Lower leg skin (tissue), 4 donors: Measurements from ENCODE around the gene MRPL49. TPM values are rescaled to one million over a fixed set of nuclear protein-coding genes. Genes with fewer than 3 reads are reported as not detected.

Experiments used
- DNase-seq, 2 donors: peaks; one replicate each; pipeline ENCODE4 v3.0.0-alpha.2; 2019; ENCODE audit warnings: low spot score in 2 of 2
- H3K4me3 ChIP-seq: fragments of 200-600 bp; sonication (generic); 2 replicates; pipeline ENCODE4 v1.5.1; 2017; ENCODE audit warnings: mild to moderate bottlenecking, low read depth; ENCODE audit not compliant: poor library complexity, severe bottlenecking
- POLR2A ChIP-seq, 2 donors: fragments of 450-650 bp; IDR thresholded peaks; one replicate each; pipeline ENCODE4 v1.6.1; 2016 to 2017; ENCODE audit warnings: antibody characterized with exemption in 2 of 2, mild to moderate bottlenecking in 1 of 2, moderate library complexity in 1 of 2
- WGBS, 2 donors: methylation state at CpG; one replicate each; pipeline ENCODE4 v1.1.5; 2018; 5-methylcytosine and 5-hydroxymethylcytosine counted together
- intact Hi-C: fragments of 100-400 bp; cut with DNase I; formaldehyde crosslinking; loops from one replicate; pipeline ENCODE4 v1.15.0; 2023; ENCODE audit warnings: low total_unique reads
- total RNA-seq, 4 donors: library from RNA; depleted of rRNA; stranded (reverse); fragments of >200 nt; gene quantifications; one replicate each; pipeline ENCODE4 v1.1.0, GENCODE V29; 2016
- TF ChIP-seq, protein P1 (sequence below), 3 donors: fragments of 450-650 bp; IDR thresholded peaks; one replicate each; pipeline ENCODE4 v1.5.1; 2016; ENCODE audit warnings: antibody characterized with exemption in 3 of 3, mild to moderate bottlenecking in 3 of 3, moderate library complexity in 2 of 3

Gene MRPL49
- total RNA-seq, 4 donors from 2014 or later: 61.0 to 107 (median 82.4) TPM

DNA sequence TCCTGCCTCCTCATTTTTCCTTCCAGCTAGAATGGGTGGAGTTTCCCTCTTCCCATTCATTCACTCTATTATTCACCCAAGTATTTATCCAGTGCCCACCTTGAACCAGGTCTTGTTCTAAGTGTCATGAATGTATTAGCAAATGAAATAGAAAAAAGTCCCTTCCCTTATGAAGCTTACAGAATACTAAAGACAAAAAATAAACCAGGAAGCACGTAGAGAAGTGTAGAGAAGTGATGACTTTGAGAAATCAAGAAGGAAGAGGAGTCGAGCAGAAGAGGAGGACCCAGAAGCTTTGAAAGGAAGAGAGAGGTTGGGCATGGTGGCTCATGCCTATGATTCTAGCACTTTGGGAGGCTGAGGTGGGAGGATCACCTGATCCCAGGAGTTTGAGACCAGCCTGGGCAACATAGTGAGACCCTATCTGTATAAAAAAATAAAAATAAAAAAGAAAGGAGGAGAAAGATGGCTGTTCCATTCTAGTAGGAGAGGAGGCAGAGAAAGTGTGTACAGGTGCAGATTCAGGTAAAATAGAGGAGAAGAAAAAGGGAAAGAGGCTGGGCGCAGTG lies 29.3 kb downstream of the MRPL49 start:
- no peak for DNase-seq
- H3K4me3 ChIP-seq: no peak overlapping the region
- 70 to 72% methylated on average over 3 of the region's 3 CpGs for WGBS, 2 donors
- intact Hi-C loops: no loop called here
- TF ChIP-seq, protein P1, sequence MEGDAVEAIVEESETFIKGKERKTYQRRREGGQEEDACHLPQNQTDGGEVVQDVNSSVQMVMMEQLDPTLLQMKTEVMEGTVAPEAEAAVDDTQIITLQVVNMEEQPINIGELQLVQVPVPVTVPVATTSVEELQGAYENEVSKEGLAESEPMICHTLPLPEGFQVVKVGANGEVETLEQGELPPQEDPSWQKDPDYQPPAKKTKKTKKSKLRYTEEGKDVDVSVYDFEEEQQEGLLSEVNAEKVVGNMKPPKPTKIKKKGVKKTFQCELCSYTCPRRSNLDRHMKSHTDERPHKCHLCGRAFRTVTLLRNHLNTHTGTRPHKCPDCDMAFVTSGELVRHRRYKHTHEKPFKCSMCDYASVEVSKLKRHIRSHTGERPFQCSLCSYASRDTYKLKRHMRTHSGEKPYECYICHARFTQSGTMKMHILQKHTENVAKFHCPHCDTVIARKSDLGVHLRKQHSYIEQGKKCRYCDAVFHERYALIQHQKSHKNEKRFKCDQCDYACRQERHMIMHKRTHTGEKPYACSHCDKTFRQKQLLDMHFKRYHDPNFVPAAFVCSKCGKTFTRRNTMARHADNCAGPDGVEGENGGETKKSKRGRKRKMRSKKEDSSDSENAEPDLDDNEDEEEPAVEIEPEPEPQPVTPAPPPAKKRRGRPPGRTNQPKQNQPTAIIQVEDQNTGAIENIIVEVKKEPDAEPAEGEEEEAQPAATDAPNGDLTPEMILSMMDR (IDR thresholded peaks at IDR 0.05): no peak
- no peak for TF ChIP-seq POLR2A (IDR thresholded peaks at IDR 0.05)

DNA sequence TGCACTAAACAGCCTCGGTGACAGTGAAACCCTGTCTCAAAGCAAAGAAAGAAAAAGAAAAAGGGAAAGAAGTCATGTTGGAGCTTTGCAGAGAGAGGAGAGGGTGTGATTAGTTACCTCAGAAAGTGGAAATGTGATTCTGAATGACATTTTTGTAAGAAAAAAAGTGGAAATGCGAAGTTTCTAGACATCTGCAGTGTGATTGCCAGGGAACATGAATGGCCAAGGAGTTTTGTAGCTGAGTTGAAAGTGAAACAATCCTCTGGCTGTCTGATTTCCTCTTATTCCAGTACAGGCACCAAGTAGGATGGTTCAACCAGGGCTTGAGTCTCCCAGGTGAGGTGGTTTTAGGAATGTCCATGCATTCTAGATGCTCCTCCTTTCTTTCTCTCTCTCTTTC lies 30.0 kb downstream of the MRPL49 start:
- no peak overlapping the region for H3K4me3 ChIP-seq
- no peak for TF ChIP-seq POLR2A (IDR thresholded peaks at IDR 0.05)
- TF ChIP-seq, protein P1 (IDR thresholded peaks at IDR 0.05): no peak
- 64 to 68% methylated on average over 2 of the region's 2 CpGs for WGBS, 2 donors
- DNase-seq: no peak
- intact Hi-C loops: no loop called here

DNA sequence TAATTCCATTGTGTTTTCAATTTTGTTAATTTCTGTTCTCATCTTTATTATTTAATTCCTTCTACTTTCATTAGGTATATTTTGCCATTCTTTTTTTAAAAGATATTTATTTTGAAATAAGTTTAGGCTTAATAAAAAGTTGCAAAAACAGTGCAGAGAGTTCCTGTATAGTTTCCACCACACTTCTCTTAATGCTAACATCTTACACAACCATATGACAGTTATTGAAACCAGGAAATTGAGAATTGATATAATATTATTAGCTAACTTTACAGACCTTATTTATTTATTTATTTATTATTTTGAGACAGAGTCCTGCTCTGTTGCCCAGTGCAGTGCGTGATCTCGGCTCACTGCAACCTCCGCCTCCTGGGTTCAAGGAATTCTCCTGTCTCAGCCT lies 34.1 kb downstream of the MRPL49 start:
- intact Hi-C loops: no loop called here
- no peak overlapping the region for H3K4me3 ChIP-seq
- TF ChIP-seq POLR2A (IDR thresholded peaks at IDR 0.05): no peak
- TF ChIP-seq, protein P1 (IDR thresholded peaks at IDR 0.05): no peak
- no peak for DNase-seq
- 98% methylated on average over 3 of the region's 3 CpGs for WGBS, 2 donors

DNA sequence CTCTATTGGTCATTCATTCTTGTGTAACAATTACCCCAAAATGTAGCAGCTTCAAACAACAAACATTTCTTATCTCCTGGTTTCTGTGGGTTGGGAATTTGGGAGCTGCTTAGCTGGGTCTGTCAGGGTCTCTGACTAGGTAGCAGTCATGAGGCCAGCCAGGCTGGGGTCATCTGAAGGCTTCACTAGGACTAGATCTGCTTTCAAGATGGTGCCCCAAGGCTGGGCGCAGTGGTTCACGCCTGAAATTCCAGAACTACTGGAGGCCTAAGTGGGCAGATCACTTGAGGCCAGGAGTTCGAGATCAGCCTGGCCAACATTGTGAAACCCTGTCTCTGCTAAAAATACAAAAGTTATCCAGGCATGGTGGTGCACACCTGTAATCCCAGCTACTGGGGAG lies 34.8 kb downstream of the MRPL49 start:
- 81 to 92% methylated on average over 3 of the region's 3 CpGs for WGBS, 2 donors
- no peak overlapping the region for H3K4me3 ChIP-seq
- intact Hi-C loops: no loop called here
- TF ChIP-seq, protein P1 (IDR thresholded peaks at IDR 0.05): no peak
- no peak for TF ChIP-seq POLR2A (IDR thresholded peaks at IDR 0.05)
- DNase-seq: no peak

DNA sequence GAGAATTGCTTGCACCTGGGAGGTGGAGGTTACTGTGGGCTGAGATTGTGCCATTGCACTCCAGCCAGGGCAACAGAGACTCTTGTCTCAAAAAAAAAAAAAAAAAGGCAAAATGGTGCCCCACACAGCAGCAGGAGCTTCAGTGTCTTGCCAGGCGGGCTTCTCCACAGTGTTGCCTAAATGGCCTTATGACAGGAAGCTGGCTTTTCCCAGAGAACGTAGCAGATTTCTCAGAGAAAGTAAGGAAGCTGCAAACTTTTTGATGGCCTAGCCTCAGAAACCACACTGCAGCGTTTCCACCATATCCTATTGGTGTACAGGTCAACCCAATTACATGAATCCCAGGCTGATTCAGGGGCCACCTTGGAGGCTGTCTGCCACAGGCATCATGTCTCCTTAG lies 35.2 kb downstream of the MRPL49 start:
- no peak overlapping the region for H3K4me3 ChIP-seq
- intact Hi-C loops: no loop called here
- no peak for DNase-seq
- TF ChIP-seq, protein P1 (IDR thresholded peaks at IDR 0.05): no peak
- TF ChIP-seq POLR2A (IDR thresholded peaks at IDR 0.05): no peak
- WGBS, 2 donors: 76 to 83% methylated on average over 3 of the region's 3 CpGs

DNA sequence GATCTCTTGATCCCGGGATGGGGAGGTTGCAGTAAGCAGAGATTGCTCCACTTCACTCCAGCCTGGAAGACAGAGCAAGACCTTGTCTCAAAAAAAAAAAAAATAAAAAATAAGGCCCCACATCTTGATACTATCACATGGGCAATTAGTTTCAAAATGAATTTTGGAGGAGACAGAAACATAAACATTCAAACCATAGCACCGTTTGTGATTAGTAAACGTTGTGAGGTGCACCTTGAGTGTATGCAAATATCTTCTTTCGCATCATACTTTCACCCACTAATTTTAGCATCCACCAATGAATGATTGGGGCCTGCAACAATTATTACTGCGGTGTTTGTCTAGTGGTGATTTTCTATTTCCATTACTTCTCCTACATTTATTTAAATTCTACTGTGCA lies 36.9 kb downstream of the MRPL49 start:
- 81 to 83% methylated on average over 5 of the region's 5 CpGs for WGBS, 2 donors
- intact Hi-C loops: no loop called here
- DNase-seq: no peak
- no peak for TF ChIP-seq POLR2A (IDR thresholded peaks at IDR 0.05)
- TF ChIP-seq, protein P1 (IDR thresholded peaks at IDR 0.05): no peak
- no peak overlapping the region for H3K4me3 ChIP-seq
